GM23248 (cell line): Measurements from ENCODE around the gene STIL.

ENCODE experiments used
- EZH2 ChIP-seq: fragments of 200-600 bp; sonication (generic); IDR thresholded peaks from 2 replicates; pipeline ENCODE4 v1.6.1; 2018; ENCODE audit warnings: antibody characterized with exemption, mild to moderate bottlenecking; ENCODE audit not compliant: insufficient read depth, poor library complexity, severe bottlenecking
- EZH2phosphoT487 ChIP-seq: fragments of 200-600 bp; sonication (generic); IDR thresholded peaks from 2 replicates; pipeline ENCODE4 v1.6.1; 2018; ENCODE audit warnings: antibody characterized with exemption, moderate library complexity, mild to moderate bottlenecking, low read depth; ENCODE audit not compliant: insufficient read depth

DNA sequence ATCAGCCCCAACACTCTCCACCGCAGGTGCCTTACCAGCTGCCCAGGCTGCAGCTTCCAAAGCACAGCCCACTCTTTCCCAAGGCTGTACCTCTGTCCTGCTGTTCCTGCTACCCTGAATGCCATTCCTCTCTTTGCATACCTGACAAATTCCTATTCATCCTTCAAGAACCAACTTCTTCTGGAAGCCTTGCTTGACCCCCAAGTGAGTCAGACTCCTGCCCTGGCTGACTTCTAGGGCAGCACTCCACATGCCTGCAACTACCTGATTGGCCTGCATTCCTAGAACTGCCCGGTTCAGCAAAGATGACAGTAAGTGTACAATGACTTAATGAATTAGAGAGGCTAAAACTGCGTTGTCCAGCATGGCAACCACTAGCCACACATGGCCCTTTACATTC, 103.3 kb downstream of the STIL start:
- TF ChIP-seq EZH2 (no peak), EZH2phosphoT487 (no peak)
